ENCODE measurements around the gene TRIO. TPM values are rescaled to one million over a fixed set of nuclear protein-coding genes. Genes with fewer than 3 reads are reported as not detected.

Gene TRIO
- total RNA-seq, 1 experiment from 2014 or later: 136 TPM

DNA sequence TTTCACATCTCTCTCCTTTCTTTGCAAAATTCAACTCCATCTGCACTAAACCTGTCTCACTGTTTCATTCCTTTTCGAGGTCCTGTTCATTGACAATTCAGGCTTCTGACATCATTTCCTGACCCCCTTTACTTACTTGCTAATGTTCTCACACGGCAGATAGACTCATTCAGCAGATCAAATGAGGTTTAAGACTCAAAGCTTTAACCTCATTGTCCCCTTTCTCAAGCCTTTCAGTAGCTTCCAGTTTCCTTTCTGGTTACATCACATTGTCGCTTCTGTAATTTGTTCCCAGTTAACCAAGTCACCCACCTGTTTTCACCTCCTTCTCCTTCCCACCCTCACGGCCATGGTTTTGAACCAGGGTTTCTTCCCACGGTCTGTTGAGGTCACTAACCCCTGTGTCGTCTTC, 295.1 kb downstream of the TRIO start:
- Mint-ChIP-seq H3K4me1 (ENCODE audit: insufficient read depth, unreplicated experiment) (peaks cover 5% of the 10 kb centered on the region), H3K36me3 (ENCODE audit: insufficient read depth, unreplicated experiment) (peaks cover 22% of the 10 kb centered on the region), H3K27me3 (ENCODE audit: insufficient read depth, unreplicated experiment) (no peaks in the 10 kb centered on the region), H3K27ac (ENCODE audit: low read depth, unreplicated experiment) (no peak overlapping the region), H3K4me3 (ENCODE audit: unreplicated experiment) (no peak overlapping the region), H3K9me3 (ENCODE audit: unreplicated experiment) (no peaks in the 10 kb centered on the region)
- ChIA-PET CTCF (no interaction called here), POLR2A (interaction anchor here (0.9 kb wide), 1 partner anchor 42 kb away, joined by 3 read pairs; no protein-coding TSS in a partner anchor)
- BruUV-seq (replicated peaks): no TSS peak
- no peak for TF ChIP-seq CTCF (IDR thresholded peaks at IDR 0.05; ENCODE audit: unreplicated experiment)
- no peak for DNase-seq (ENCODE audit: unreplicated experiment)
- intact Hi-C loops (cut with micrococcal nuclease): no loop called here

DNA sequence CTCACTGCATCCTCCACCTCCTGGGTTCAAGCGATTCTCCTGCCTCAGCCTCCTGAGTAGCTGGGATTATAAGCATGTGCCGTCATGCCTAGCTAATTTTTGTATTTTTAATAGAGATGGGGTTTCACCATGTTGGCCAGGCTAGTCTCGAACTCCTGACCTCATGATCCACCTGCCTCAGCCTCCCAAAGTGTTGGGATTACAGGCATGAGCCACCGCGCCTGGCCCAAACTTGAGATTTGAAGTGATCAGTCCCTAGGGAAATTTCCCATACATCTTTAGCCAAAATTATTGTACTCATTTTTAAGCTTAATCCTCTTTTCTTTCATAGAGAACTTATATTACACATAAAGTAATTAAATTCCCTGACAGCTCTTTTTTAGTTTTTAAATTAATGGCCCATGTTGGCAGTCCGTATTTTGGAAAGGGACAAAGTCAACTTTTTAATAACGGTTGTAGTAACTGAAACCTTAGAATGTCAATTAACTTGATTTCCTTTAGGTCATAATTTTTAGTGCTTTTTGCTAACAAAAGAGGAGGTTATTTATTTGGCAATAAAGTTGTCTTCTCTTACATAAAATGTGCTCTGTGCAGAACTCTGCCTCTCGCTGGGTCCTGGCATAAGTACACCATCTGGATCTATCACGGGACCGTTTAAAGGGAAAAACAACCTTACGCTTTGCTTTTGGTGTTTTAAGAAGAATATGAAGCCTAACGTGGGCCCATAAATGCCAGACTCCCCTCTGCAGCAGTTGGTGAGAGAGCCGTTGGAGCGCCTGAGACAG, 296.1 kb downstream of the TRIO start:
- Mint-ChIP-seq H3K4me3 (ENCODE audit: unreplicated experiment) (no peak overlapping the region), H3K9me3 (ENCODE audit: unreplicated experiment) (no peaks in the 10 kb centered on the region), H3K4me1 (ENCODE audit: insufficient read depth, unreplicated experiment) (peaks cover 6% of the 10 kb centered on the region), H3K27me3 (ENCODE audit: insufficient read depth, unreplicated experiment) (no peaks in the 10 kb centered on the region), H3K27ac (ENCODE audit: low read depth, unreplicated experiment) (no peak overlapping the region), H3K36me3 (ENCODE audit: insufficient read depth, unreplicated experiment) (peaks cover 22% of the 10 kb centered on the region)
- BruUV-seq (replicated peaks): no TSS peak
- TF ChIP-seq CTCF (IDR thresholded peaks at IDR 0.05; ENCODE audit: unreplicated experiment): no peak
- POLR2A ChIA-PET: no interaction called here
- CTCF ChIA-PET: interaction anchor here (1.3 kb wide), 1 partner anchor 209 kb away, joined by 3 read pairs; no protein-coding TSS in a partner anchor
- no peak for DNase-seq (ENCODE audit: unreplicated experiment)
- intact Hi-C loops (cut with micrococcal nuclease): no loop called here

DNA sequence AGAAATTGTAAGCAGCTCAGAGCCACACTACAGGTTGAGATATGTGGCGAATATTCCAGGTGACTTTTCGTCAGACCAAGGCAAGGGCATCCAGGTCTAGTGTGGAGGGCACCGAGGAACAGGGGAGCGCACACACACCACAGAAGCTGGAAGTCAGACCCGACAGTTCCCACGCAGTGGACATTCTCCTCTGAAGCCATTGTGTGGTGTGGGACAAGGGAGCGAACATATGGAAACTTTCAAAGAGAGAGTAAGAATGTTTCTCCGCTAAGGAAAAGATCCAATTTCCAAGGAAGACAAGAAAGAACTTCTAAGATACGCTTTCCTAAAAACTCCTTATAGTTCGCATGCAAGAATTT, 297.1 kb downstream of the TRIO start:
- no peaks in the 10 kb centered on the region for H3K9me3 Mint-ChIP-seq (ENCODE audit: unreplicated experiment)
- intact Hi-C loops (cut with micrococcal nuclease): no loop called here
- H3K4me1 Mint-ChIP-seq (ENCODE audit: insufficient read depth, unreplicated experiment): peaks cover 8% of the 10 kb centered on the region
- POLR2A ChIA-PET: interaction anchor here (1.0 kb wide), 1 partner anchor 52 kb away, joined by 3 read pairs; no protein-coding TSS in a partner anchor
- no peak overlapping the region for H3K4me3 Mint-ChIP-seq (ENCODE audit: unreplicated experiment)
- H3K36me3 Mint-ChIP-seq (ENCODE audit: insufficient read depth, unreplicated experiment): peaks cover 26% of the 10 kb centered on the region
- no peaks in the 10 kb centered on the region for H3K27me3 Mint-ChIP-seq (ENCODE audit: insufficient read depth, unreplicated experiment)
- no peak for DNase-seq (ENCODE audit: unreplicated experiment)
- no peak for TF ChIP-seq CTCF (IDR thresholded peaks at IDR 0.05; ENCODE audit: unreplicated experiment)
- H3K27ac Mint-ChIP-seq (ENCODE audit: low read depth, unreplicated experiment): no peak overlapping the region
- BruUV-seq (replicated peaks): no TSS peak
- CTCF ChIA-PET: interaction anchor here (0.6 to 1.3 kb wide), 2 partner anchors 208 to 855 kb away, joined by 3 read pairs; no protein-coding TSS in a partner anchor

- H3K9me3 Mint-ChIP-seq (ENCODE audit: unreplicated experiment): no peaks in the 10 kb centered on the region
- H3K36me3 Mint-ChIP-seq (ENCODE audit: insufficient read depth, unreplicated experiment): peaks cover 26% of the 10 kb centered on the region
- no peak for TF ChIP-seq CTCF (IDR thresholded peaks at IDR 0.05; ENCODE audit: unreplicated experiment)
- no peaks in the 10 kb centered on the region for H3K27me3 Mint-ChIP-seq (ENCODE audit: insufficient read depth, unreplicated experiment)
- no peak overlapping the region for H3K27ac Mint-ChIP-seq (ENCODE audit: low read depth, unreplicated experiment)
- BruUV-seq (replicated peaks): no TSS peak
- no peak overlapping the region for H3K4me3 Mint-ChIP-seq (ENCODE audit: unreplicated experiment)
- intact Hi-C loops (cut with micrococcal nuclease): no loop called here
- H3K4me1 Mint-ChIP-seq (ENCODE audit: insufficient read depth, unreplicated experiment): peaks cover 4% of the 10 kb centered on the region
- ChIA-PET POLR2A (interaction anchor here (1.0 kb wide), 1 partner anchor 52 kb away, joined by 3 read pairs; no protein-coding TSS in a partner anchor), CTCF (interaction anchor here (0.6 to 2.5 kb wide), 3 partner anchors 41 to 856 kb away, joined by 3 to 7 read pairs (median 3); no protein-coding TSS in a partner anchor)
- no peak for DNase-seq (ENCODE audit: unreplicated experiment)
Measured at GRCh38 chr5:14440582-14441431, 297.7 kb downstream of the TRIO start.

Measured in MCF 10A (cell line).